ENCODE results near the gene WT1. TPM values are rescaled to one million over a fixed set of nuclear protein-coding genes. Genes with fewer than 3 reads are reported as not detected.

WT1 gene
- polyA plus RNA-seq, 1 donor, result not detected

- no peak for DNase-seq (ENCODE audit: low read depth)
Observed at GRCh38 chr11:32438866-32439489, 3.6 kb upstream of the WT1 start.

- no peak for DNase-seq (ENCODE audit: low read depth)
Observed at GRCh38 chr11:32438346-32438865, 3.1 kb upstream of the WT1 start.

GRCh38 chr11:32437495-32438345, 2.4 kb upstream of the WT1 start:
- DNase-seq (ENCODE audit: low read depth), result no peak

DNA sequence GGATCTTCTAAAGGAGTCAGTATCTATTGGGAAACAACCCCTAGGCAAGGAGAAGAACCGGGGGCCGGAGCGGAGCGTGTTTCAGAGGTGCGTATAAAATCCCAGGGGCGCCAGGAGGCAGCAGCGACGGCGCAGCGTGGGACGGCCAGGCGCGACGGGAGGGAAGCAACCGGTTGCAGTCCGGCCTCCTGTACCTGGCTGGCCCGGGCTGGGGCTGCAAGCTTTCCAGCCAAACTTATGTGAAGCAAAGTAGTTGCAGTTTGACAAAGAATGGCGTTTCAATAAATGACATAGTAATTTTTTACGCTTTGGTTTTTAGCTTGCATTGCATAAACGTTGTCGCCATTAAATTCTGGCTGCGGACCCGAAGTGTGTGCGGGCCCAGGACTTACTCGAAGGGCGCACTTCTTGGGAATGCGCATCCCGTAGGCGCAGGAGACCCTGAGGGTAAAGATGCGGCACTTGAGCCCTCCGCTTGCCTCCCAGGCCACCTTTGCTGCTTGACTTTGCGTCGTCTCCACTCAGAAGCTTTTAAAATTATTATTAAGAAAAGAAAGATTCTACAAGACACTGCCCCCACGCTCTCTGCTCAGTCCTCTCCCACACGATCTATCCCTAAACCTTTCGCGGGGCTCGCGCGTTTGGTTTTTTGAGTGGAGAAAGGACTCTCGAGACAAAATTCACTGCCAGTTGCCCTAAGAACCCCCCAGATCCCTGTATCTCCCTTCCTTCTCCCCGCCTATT, 1.6 kb upstream of the WT1 start:
- no peak for DNase-seq (ENCODE audit: low read depth)

GRCh38 chr11:32435942-32436750, 807 bp upstream of the WT1 start:
- no peak for DNase-seq (ENCODE audit: low read depth)

- DNase-seq (ENCODE audit: low read depth), result no peak
Observed at GRCh38 chr11:32435152-32435480, 223 bp downstream of the WT1 start.

- no peak for DNase-seq (ENCODE audit: low read depth)
Observed at GRCh38 chr11:32434356-32435151, 785 bp downstream of the WT1 start.

- no peak for DNase-seq (ENCODE audit: low read depth)
Observed at GRCh38 chr11:32433914-32434355, 1.4 kb downstream of the WT1 start.

- no peak for DNase-seq (ENCODE audit: low read depth)
Observed at GRCh38 chr11:32433101-32433913, 2.0 kb downstream of the WT1 start.

- no peak for DNase-seq (ENCODE audit: low read depth)
Observed at GRCh38 chr11:32432565-32432964, 2.8 kb downstream of the WT1 start.

DNA sequence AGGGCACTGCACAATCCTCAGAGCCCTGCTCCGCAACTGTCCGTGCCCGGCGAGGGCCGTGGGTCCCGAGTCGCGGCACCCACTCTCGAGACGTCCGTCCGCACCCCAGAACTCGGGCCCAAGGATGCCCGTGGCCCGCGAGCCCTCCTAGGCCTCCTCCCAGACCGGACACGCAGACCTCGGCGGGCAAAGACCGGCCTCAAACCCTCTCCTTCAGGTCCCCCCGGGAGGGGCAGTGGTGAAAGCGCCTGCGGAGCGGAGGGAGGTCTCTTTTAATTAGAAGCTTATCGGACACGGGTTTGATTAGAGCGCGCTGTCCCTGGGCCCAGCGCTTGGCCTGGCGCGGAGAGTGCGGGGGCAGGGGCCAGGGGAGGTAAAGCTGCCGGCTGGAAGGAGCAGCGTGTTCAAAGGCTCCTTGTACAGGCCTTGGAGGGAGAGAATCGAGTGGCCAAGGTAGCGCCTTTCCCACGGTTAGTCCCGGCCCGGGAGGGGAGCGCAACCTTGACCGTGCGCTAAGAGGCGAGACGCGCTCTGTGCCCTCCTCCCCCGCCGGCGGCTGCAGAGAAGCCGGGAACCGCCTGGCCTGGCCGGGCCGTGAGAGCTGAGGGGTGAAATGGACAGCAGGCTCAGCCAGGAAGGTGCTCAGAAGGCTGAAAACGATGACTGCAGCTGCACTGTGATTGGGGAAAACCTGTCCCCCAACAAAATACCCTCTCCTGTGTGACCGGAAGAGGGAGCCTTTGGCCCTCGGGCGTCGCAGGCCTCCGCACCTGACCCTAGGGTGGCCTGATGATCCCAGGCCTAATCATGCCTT, 4.6 kb downstream of the WT1 start:
- DNase-seq (ENCODE audit: low read depth), result no peak

GRCh38 chr11:32429477-32429876, 5.9 kb downstream of the WT1 start:
- DNase-seq (ENCODE audit: low read depth), result no peak

- no peak for DNase-seq (ENCODE audit: low read depth)
Observed at GRCh38 chr11:32428665-32429303, 6.6 kb downstream of the WT1 start.

DNA sequence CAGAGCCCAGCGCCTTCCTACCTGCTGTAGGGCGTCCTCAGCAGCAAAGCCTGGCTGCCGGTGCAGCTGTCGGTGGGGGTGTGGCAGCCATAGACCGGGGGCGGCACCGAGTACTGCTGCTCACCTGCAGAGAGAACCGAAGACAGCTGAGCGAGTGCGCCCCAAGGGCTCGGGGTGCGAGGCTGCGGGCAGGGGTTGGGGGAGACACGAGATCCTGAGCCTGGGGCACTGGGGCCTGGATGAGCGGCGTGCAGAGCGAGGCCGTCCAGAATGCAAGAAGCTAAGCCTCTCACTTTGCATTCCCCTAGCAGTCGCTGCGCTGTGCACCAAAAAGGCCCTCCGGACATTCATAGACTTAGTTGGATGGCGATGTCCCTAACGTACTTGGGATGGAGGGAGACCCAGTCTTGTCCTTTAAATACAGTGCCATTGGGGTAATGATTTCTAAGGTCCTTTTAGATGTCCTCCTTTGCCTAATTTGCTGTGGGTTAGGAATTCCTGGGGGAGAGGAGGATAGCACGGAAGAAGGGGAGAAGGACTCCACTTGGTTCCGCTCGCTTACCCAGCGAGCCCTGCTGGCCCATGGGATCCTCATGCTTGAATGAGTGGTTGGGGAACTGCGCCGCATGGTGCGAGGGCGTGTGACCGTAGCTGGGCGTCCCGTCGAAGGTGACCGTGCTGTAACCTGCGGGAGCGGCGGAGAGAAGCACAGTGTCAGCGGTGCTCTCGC, 7.2 kb downstream of the WT1 start:
- no peak for DNase-seq (ENCODE audit: low read depth)

DNA sequence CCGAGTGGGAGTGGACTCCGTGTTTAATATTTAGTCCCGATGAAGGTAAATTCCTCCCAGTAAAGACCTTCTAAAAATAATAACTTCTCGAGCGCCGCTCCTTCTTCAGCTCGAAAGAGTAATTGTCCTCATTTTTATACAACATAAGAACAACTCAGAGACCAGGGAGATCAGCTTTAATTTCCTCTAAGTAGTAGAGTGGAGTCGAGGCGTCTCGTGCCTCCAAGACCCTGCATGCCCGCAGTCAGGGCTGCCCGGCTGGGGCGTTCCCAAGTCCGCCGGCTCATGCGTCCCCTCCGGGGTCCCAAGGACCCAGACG, 7.8 kb downstream of the WT1 start:
- no peak for DNase-seq (ENCODE audit: low read depth)

DNA sequence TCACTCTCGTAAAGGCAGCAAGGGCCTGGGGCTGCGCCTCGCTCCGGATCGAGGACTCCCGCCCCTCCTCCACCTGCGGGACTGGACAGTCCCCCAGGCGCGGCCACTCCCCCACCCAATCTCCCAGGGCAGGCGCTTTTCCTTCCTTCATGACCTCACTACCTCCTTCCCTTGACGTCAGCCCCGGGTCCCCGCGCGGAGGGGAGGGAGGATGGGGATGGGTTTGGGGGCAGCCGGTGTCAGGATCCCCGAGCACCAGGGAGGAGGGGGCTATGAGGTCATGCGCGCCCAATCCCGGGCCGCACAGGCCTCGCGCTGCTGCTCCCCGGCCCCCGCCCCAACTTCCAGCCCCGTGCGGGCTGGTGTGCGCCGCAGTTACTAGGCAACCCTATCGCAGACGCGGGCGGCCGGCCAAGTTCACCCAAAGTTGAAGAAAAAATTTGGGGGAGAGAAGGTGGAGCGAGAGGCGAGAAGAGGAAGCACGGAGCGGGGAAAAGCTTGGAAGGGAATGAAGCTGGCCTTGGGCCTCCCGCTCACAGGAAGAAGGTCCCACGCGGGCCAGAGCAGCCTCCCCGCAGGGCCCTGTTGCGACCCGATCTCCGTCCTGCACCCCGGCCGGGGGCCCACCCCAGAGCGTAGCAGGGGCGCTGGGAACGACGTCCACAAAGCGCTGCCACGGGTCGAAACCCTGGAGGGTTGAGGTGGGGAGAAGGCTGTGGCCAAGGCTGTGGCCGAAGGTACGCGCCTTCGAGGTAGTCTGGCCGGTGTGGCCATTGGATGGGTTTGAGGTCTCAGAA, 8.3 kb downstream of the WT1 start:
- DNase-seq (ENCODE audit: low read depth), result no peak

DNA sequence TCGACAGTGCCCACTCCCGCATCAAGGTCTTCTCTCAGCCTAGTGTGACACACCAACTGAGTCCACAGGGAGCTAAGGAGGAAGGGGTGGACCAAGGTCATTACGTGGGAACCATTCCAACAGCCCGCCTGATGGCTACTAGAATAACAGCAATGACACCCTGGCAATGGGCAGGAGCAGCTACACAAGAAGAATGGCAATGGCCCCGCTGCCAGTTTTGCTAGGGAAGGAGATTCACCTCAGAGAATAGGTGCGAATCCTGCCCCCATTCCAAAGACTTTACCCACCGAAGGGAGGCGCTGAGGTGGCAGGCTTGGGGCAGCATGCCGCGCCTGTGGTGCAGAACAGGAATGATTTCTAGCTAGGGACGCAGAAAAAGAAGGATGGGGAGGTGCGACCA, 9.1 kb downstream of the WT1 start:
- no peak for DNase-seq (ENCODE audit: low read depth)
